ENCODE results near the gene ETS1.

ETS1 gene

DNA sequence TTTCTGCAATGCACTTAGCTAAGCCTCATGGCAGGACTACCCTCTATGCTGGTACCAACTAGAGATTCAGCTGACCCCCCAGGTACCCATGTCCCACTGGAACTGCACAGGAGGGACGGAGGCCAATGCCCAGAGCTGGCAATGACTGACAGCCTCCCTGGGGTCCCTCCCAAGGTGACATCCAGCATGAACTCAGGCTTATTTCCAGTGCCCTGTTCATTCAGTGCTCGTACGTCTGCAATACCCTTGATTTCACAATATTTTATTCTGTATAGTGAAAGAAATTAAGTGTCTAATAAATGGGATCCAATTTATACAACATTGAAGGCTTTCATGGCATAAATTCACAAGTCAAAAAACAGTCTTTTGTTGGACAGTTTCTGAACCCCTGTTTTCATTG lies 20.2 kb downstream of the ETS1 start:
- no peak for DNase-seq (ENCODE audit: low read depth)

DNA sequence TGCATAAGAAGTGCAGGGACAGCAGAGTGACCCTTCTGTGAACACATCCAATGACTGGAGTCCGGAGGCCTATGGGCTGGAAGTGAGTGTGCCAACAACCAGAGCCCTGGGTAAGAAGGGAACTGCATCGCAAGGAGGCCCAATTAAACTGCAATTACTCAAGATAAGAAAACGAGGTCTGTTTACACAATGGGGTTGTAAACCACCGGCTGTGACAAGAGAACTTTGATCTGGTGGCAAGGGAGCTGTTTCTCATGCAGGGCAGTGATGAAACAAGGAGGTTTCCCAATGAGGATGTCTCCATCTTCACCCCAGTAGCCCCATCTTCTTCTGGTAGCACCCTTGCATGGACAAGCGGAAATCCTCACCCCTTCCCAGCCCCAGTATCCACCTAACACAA lies 21.5 kb downstream of the ETS1 start:
- no peak for DNase-seq (ENCODE audit: low read depth)

DNA sequence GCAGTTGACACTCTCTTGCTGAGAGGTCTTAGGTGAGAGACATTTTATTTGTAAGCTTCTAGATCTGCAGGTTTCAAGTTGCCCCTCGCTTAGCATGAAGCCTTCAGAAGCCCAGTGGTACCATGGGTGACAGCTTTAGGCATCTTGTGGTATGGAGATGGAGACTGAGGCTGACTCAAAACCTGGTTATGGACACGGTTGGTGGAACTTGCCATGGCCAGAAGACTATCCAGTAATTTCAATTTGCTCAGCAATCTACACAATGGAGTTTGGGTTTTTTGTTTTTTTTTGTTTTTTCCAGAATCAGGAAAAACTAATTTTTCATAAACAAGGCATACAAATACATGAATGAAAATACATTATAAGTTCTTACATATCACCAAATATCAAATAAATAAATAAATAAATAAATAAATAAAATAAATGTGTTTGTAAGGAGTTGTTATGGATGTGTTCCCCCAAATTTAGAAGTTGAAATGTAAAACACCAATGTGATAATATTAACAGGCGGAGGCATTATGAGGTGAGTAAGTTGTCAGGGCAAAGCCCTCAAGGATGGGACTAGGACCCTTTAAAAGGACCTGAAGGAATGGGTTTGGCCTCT lies 22.6 kb downstream of the ETS1 start:
- no peak for DNase-seq (ENCODE audit: low read depth)

DNA sequence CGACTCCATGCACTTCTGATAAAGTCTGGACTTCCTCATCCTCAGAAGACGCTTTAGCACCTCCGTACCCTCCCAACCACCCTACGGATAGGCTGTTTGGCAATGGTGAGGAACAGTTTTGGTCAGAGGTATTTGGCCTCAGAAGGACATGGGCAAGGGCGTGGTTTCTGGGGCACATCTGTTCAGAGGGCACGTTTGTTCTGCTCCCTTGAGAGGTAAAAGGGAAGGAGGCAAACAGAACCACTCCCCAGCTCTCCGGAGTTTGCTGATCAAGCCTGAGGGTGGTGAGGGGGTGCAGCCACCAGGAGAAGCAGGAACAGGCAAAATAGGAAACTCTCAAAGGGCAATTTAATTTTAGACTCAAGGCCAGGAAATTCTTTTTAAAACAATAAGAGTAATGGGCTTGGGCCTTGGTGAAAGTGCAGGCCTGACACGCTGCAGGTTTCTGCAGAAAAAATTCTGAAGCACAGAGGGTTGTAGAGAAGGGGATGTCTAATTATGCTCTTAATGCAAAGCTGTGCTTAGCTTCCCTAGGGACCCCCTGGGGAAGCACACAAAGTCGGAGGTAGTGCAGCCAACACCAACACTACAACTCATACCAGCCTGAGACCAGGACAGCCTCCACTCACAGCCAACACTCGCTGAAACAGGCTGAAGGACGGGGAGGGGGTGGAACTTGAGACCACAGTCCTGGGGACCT lies 23.3 kb downstream of the ETS1 start:
- DNase-seq (ENCODE audit: low read depth), result no peak

DNA sequence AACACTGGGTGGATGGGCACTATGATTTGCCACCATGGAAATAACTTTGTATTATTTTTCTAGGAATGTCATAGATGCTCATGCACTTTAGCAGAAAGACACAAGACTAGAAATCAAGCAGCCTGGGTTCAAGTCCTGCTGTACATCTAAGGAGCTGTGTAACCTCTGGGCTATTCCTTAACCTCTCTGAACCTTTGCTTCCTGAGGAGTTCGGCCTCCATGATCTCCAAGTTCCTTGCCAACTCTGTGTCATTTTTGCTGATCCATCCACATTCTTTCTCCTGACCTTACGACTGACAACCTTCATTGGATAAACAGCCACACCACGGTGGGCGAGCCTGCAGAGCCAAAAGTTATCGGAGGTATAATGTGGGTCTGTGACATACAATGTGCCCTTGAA lies 24.1 kb downstream of the ETS1 start:
- DNase-seq (ENCODE audit: low read depth), result no peak

DNA sequence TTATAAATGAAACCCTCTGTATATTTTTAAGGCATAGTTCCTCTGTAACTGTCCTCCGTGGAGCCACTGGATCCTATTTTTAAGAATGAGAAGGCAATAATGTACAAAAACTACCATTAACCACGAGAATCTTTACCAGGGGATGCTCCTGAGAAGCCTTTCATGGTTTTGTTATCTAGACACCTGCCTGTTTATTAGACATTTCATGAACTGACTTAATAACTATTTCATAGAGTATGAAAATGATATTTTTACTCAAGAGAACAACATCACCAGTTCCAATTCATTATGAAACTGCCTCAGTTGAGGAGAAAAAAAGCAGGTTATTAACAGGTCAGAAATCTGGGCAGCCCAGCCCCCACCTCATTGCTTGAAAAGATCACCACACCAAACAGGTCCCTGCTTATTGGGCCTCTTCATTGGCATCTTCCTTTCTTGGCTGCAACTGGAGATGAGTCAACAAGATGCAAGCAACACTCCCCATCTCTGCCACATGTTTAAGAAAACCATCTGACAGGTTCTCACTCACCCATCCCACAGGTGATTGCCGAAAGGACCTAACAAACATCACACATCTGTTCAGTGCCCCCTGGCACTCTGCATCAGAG lies 27.8 kb downstream of the ETS1 start:
- DNase-seq (ENCODE audit: low read depth), result no peak

DNA sequence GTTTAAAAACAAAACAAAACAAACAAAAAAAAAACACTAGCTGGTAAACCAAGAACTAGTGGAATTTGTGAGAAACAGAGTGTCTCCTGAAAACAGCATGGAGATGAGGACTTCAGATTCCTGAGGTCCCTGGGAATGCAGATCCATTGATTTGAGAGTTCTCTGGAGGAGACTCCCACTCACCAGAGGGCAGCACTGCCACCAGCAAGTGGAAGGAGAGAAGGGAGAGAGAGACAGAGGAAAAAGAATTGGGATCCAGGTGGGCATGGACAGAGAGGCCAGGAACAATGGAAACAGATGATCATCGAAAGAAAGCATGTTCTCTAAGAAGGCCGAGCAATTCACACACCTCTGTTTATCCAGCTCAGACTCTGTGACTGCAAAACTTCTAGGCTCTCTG lies 31.8 kb downstream of the ETS1 start:
- DNase-seq (ENCODE audit: low read depth), result peak; percentile 60

DNA sequence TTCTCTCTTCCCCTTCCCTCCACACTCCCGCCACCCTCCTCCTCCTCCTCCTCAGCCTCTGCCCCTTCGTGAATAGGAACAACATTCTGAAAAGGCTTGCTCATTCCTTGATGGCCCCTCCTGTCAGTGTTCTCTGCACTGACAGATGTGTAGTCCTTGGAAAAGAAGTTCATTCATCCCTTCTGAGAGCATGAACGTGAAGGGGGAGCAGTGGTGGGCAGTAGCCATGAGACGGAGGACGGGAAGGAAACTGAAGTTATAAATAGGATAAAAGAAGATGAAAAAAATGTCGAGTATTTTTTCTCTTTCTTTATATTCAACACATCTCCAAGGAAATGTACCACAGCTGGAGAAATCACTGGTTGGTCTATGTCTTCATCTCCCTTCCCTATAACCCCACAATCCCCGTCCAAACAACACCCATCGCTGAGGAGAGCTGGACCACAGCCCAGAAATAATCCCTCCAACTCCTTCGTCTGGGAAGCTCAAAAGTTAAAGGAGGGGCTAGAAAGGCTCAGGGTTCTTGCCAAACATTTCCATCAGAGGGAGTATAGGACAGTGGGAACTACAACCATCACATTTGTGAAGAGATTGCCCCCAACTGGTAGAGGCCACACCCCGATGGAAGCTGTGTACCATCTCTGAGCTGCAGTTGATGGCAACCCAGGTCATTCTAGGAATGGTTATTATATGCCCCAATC lies 33.5 kb downstream of the ETS1 start:
- DNase-seq (ENCODE audit: low read depth), result peak; percentile 54

DNA sequence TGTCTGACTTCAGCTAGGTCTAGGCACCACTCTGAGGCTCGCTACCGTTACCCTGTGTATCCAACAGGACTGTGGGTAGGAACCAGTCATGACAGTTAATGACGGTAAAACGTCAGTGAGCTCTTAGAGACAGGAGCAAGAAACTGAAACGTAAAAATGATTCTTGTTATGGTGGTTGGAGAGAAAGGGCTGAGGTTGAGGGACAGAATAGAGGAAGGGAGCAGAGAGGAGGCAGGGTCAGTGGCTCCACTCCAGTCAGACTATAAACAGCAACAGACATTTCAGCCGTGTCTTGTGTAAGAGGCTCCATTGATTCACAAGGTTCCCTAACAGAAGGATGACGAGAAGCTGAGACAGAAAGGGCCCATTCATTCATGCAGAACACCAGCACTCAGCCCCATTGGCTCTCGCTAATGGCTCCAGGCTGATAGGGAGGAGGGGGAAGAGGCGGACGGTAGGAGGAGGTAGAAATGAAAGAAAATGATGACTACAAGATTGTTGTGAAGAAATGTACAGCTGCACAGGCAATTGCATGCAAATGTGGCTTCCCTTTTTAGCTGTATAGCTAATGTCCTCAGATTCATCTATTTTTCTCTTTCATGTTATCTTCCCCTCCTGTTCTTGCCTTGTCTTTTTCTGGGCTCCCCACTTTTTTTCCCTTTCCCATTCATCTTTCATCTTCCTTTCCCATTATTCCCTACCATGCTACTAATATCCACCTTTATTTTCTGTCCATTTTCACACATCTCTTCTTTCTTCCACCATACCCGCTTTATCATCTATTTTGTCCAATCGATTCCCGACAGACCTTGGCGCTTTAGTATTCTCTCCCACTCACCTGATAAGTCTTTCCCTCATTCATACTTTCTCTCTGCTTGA lies 34.3 kb downstream of the ETS1 start:
- no peak for DNase-seq (ENCODE audit: low read depth)

DNA sequence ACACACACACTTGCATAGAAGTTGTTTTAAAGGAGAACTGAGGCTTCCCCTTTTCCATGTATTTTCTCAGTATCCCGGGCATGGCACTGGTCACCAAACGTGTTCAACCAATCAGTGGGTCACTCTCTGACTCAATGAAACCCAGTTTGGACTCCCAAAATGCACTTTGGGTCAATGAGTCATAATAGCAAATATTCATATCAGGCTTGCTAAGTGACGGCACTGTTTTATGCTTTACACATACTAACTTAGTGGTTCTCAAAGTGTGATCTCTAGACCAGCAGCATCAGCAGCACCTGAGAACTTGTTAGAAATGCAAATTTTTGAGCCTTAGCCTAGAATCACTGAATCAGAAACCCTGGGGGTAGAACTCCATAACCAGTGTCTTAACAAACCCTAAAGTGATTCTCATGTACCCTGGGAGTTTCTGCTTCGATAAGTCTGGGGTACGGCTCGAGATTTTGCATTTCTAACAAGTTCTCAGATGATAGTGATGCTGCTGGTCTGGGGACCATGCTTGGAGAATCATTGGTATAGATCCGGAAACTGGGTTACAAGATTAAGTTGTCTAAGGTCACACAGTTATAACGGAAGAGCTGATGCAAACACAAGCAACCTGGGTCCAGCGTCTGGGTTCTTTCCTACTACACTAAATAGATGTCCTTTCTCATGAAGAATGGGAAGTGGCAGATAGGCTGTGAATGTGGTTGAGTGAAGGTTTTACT lies 35.6 kb downstream of the ETS1 start:
- no peak for DNase-seq (ENCODE audit: low read depth)

DNA sequence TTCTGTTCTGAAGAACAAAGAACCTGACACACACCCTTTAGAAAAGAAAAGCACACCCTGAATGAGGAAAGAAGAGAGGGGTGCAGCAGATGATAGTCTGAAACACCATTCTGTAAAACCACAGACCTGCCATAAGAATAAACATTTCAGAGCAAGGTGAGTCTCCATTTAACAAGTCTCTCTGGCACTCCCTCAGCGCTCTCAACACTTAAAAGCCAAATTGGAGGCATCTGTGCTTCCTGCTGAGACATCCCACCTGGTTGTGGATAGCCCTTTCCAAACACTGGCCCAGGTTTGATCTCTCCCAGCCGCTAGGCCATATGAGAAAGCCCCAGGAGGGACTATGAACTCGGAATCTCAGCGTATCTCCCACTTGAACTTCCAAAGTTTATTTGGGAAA lies 36.3 kb downstream of the ETS1 start:
- no peak for DNase-seq (ENCODE audit: low read depth)

DNA sequence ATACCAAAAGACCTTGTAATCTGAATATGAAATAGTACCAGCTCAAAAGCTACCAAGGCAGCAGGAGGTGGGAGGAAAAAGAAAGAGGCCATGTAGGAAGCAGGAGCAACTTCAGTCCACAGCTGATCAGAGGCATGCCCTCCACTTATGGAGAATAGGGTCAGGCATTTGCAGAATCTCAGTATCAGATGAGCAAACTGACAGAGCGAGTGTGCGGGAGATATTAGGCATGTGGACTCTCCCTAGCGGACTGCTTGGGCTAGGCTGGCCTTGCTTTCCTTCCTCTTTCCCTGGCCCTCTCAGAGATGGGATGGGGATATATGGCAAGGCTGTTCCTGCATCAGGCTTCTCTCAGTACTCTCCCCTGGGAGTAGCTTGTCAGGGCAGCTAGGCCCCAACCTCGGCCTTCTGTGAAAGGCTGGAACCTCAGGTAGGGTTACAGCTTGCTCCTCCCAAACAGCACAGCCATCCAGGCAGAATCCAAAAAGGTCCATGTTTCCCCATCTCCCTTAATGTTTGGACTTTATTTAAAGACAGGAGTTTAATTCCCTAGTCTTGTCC lies 37.0 kb downstream of the ETS1 start:
- DNase-seq (ENCODE audit: low read depth), result no peak

DNA sequence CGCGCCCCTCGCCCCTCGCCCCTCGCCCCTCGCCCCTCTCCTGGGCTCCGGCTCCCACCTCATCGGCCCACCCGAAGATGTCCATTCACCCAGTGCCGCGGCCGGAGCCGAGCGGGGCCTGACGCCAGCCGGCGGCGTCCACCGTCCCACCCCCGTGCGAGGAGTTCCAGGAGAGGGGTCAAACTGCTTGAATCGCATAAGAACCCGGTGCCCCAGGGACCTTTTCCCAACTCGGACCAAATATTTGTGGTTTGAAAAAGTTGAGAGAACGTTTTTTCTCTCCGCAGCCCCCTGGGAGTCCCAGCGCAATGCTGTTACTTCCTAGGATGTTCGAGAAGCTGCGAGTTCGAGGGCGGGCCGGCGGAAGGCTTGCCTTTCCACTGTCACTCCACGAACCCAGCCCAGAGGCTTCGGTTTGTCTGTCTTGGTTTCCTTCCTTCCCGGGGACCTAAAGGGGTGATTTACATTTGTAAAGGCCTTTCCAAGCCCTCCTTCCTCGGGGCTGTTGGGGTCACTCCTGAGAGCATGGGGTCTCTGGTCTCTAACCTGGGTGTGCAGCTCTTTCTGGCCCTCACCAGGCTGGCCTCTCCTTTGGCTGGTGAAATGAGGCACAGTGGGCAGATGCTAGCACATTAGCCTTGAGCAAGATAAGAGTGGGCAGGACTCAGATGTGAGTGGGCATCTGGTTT lies 38.0 kb downstream of the ETS1 start:
- no peak for DNase-seq (ENCODE audit: low read depth)

DNA sequence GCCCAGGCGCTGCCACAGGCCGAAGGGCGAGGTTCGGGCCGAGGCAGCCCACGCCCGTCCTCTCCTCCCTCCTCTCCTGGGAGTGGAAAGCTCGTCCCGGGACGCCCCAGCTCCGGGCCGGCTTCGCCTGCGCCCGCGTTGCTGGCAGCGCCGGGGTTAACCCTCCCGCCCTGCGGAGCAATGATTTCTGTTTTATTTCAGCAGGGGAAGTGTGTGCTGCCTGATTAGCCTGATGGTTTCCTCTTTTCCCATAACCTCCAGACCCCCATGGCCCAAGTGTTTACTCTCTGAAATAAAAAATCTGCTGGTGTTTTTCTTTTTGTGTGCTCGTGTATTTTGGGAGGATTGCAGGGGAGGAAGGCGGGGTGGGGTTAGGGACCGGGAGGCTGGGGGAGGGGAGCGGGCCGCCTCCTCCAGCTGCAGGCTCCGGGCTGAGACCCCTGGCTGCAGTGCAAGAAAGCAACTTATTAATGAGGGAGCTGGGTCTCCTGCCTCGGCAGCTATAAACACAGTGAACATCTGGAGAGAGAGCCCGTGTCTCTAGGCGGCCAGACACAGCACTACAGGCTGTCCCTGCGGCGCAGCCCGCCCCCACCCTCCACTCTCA lies 38.6 kb downstream of the ETS1 start:
- DNase-seq (ENCODE audit: low read depth), result peak; percentile 44

DNA sequence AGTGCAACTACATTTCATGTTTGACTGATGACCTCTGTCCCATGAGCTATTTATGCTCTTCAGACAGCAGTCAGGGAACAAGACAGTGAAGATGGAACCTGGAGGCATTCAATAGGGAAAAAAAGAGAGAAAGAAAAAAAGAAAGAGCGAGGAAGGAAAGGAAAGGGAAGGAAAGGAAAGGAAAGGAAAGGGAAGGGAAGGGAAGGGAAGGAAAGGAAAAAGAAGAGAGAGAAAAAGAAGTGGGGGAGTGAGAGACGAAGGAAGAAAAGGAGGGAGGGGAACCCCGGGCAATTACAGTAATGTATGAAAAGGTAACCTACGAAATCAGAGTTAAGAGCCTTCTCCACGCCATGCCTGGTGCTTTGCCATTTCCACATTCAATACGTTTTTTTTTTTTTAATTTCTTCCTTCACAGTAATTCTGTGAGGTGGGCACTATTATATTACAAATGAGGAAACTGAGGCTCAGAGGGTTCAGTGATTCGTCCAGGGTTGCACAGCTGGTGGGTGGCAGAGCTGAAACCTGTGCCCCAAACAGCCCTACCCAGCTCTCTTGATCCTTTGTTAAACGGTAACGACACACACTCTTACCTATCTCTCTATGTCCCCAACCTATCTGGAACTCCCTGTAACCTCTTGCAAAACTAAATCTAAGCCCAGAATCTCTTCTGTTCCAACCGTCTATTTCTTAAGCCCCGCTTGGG lies 39.3 kb downstream of the ETS1 start:
- DNase-seq (ENCODE audit: low read depth), result no peak

DNA sequence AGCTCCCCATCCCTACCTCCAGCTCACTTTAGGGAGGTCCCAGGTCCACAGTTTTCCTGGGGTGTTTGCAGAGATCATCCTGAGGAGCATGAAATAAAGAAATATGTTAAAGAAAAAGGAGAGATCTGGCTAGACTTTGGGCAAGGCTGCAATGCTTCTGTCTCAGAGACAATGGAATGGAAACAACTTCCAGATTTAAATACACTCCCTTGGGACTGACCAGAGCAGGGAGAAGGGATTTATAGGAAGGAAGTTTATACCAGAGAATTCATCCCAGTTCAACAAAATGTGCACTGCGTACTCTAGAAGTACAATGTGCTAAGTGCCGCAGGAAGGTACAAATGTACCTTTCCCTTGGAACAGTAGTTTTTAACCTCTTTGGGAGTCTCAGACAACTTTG lies 40.4 kb downstream of the ETS1 start:
- DNase-seq (ENCODE audit: low read depth), result no peak

DNA sequence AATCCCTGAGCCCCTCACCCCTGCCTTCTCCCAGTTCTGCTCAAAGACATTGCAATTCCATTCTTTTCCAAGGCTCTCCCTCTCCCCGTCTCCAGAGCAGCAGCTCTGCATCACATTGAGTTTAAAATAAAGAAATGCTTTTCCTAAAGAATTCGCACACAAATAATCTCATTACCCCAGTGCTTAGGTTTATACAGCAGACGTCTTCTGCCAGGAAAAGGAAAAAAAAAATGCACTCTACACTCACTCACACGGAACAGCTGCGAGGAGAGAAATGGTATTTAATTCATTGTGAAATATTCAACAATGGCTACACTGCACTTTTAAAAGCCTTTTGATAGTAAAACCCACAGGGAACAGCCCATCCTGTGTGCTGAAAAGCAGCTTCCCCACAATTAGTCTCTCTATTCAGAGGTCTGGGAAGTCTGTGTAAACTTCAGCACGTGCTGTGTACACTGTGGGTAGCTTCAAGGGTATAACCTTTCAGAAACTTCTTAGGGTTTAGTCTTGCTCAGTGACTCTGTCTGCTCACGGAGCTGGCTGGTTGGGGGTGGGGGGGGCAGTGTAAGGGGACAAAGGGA lies 42.8 kb downstream of the ETS1 start:
- peak; percentile 55 for DNase-seq (ENCODE audit: low read depth)

DNA sequence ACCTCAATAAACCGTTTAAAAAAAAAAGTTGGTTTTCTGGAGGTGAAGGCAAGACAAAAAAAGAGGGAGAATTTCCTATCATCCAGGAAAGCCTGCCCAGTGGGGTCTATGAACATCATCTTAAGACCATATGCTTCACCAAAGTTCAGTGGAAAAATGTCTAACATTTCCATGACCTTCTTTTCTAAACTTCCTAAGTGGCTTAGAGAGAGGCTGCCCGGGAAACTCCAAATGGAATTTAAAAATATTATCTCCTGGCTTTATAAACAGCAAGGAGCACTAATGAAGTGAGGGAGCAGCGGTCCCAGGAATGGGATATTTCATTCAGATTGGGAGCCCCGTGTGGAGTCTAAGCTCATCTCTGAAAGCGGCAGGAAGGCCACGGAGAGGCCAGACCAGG lies 46.9 kb downstream of the ETS1 start:
- DNase-seq (ENCODE audit: low read depth), result no peak

DNA sequence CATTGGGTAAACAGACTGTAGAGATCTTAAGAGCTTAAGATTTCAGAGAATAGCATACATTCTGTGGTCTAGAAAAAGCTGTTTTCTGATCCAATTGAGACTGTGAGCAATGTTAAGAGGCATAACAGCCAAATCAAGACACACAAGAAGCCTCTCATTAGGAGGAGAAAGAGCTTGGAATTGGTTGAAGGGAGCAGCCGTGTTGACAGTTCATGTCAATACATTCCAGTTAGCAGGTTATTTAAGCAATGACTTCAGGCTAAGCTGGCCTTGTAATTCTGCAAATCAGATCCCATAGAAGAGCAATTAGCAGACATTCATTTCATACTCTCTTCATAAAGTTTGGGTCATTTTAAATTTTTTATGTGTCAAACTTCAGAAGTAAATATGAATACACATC lies 50.9 kb downstream of the ETS1 start:
- DNase-seq (ENCODE audit: low read depth), result no peak
